Measurements from ENCODE around the gene ABLIM3.

DNA sequence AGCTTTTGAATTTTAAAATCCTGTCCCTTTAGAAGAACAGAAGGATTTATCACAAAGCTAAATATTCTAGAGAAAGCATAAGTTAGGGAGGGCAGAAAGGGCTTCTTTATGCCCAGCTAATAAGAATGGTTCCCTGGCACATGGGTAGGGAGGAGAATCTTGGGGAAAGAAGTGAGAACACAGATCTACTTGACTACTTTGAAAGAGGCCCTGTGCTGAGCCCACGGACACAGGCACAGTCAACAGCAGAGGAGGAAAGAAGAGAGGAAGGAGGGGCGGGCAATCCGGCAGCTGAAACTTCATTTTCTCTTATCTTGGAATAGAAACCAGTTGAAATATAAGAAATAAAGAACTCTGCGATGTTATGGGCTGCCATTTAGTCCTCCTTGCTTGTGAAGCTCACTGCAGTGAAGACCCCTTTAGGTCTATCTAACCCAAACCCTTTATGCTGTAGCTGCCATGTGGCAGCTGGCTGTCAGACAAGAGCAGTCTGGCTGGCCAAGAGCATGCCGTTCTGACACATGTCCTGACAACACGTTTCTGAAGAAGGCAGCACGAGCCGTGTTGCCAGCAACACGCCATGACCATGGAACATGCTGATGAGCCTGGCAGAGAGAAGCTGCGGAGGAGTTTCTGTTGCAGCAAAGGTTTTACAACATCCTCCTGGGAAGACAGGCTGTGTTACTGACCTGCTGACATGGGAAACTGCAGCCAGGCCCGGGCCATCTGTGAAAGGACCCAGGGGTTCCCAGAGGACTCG, 34.2 kb downstream of the ABLIM3 start:
- TF ChIP-seq CTCF (IDR thresholded peaks at IDR 0.05) (no peak), EZH2 (IDR thresholded peaks at IDR 0.05) (no peak), EZH2phosphoT487 (IDR thresholded peaks at IDR 0.05) (no peak)
